A549 treated with dexamethasone at 1 μM for 4 hours (cell line): ENCODE data around the gene RIPK3. TPM values are rescaled to one million over a fixed set of nuclear protein-coding genes. Genes with fewer than 3 reads are reported as not detected.

Source experiments
- total RNA-seq: library from RNA; stranded (reverse); fragments of 200-300 nt; extraction: Qiagen RNA extraction; gene quantifications from 5 replicates; pipeline ENCODE4 v1.2.3, GENCODE V29; 2022

Gene RIPK3
- 0.09 TPM in 1 of 5 replicates, not detected in the others for total RNA-seq

GRCh38 chr14:24339284-24340151, at the start of gene RIPK3:
TSS of gene RIPK3 (minus strand) at chr14:24339991. CDS start at chr14:24339826, 165 bp downstream.

GRCh38 chr14:24367514-24368211, 27.9 kb upstream of the RIPK3 start, which contains the start of gene NFATC4:
TSS of gene NFATC4 (plus strand) at chr14:24368184. CDS start at chr14:24368341, 157 bp downstream.

GRCh38 chr14:24334431-24335291, 5.1 kb downstream of the RIPK3 start, which contains the start of gene ADCY4:
TSS of gene ADCY4 (minus strand) at chr14:24335071. CDS start at chr14:24334652, 419 bp downstream.

GRCh38 chr14:24310646-24311604, 28.9 kb downstream of the RIPK3 start, which contains the start of gene LTB4R:
TSS of gene LTB4R (plus strand) at chr14:24311502. CDS start at chr14:24315652, 4,150 bp downstream.

GRCh38 chr14:24309538-24310264, 30.1 kb downstream of the RIPK3 start, which contains the start of gene LTB4R2:
TSS of gene LTB4R2 (plus strand) at chr14:24310140. CDS start at chr14:24310665, 525 bp downstream.

GRCh38 chr14:24307575-24308341, 32.0 kb downstream of the RIPK3 start, which contains the start of gene CIDEB:
TSS of gene CIDEB (minus strand) at chr14:24307977. CDS start at chr14:24307858, 119 bp downstream.

GRCh38 chr14:24299255-24300191, 40.3 kb downstream of the RIPK3 start, which contains the start of the genes DHRS1 and NOP9:
TSS of gene DHRS1 (minus strand) at chr14:24299780. CDS start at chr14:24299106, 674 bp downstream.
TSS of gene NOP9 (plus strand) at chr14:24299850. CDS start at chr14:24299955, 105 bp downstream.

Other genes with a start within 250 kb of the RIPK3 start
- gene PCK2, start 245.7 kb downstream of the RIPK3 start, total RNA-seq: 15.7 to 23.6 TPM (median 21.3 TPM) in 5 replicates
- gene DCAF11, start 225.2 kb downstream of the RIPK3 start, total RNA-seq: 21.0 to 23.9 TPM (median 22.6 TPM) in 5 replicates
- 0.60 to 1.2 TPM (median 0.86 TPM) in 5 replicates for gene NRL, start 225.0 kb downstream of the RIPK3 start, total RNA-seq
- 0.09 to 0.16 TPM (median 0.14 TPM) in 3 of 5 replicates, not detected in the others for gene FITM1, start 209.3 kb downstream of the RIPK3 start, total RNA-seq
- 138 to 176 TPM (median 145 TPM) in 5 replicates for gene PSME1, start 203.8 kb downstream of the RIPK3 start, total RNA-seq
- gene EMC9, start 198.4 kb downstream of the RIPK3 start, total RNA-seq: 47.5 to 52.9 TPM (median 49.0 TPM) in 5 replicates
- gene PSME2, start 193.4 kb downstream of the RIPK3 start, total RNA-seq: 137 to 183 TPM (median 150 TPM) in 5 replicates
- 22.5 to 40.0 TPM (median 36.1 TPM) in 5 replicates for gene RNF31, start 192.5 kb downstream of the RIPK3 start, total RNA-seq
- gene IRF9, start 178.7 kb downstream of the RIPK3 start, total RNA-seq: 15.8 to 20.8 TPM (median 16.9 TPM) in 5 replicates
- gene REC8, start 167.9 kb downstream of the RIPK3 start, total RNA-seq: 2.7 to 6.1 TPM (median 3.4 TPM) in 5 replicates
- 68.8 to 105 TPM (median 97.4 TPM) in 5 replicates for gene IPO4, start 151.2 kb downstream of the RIPK3 start, total RNA-seq
- 58.4 to 67.4 TPM (median 65.1 TPM) in 5 replicates for gene TM9SF1, start 144.6 kb downstream of the RIPK3 start, total RNA-seq
- not detected in 5 replicates for gene TSSK4, start 134.3 kb downstream of the RIPK3 start, total RNA-seq
- 81.0 to 115 TPM (median 82.9 TPM) in 5 replicates for gene CHMP4A, start 126.5 kb downstream of the RIPK3 start, total RNA-seq
- gene MDP1, start 123.9 kb downstream of the RIPK3 start, total RNA-seq: 23.3 to 28.2 TPM (median 26.8 TPM) in 5 replicates
- gene NEDD8, start 107.6 kb downstream of the RIPK3 start, total RNA-seq: 414 to 527 TPM (median 420 TPM) in 5 replicates
- 52.0 to 70.3 TPM (median 55.1 TPM) in 5 replicates for gene GMPR2, start 107.1 kb downstream of the RIPK3 start, total RNA-seq
- 30.5 to 38.0 TPM (median 34.9 TPM) in 5 replicates for gene TINF2, start 97.4 kb downstream of the RIPK3 start, total RNA-seq
- gene TGM1, start 76.8 kb downstream of the RIPK3 start, total RNA-seq: 0.82 to 1.4 TPM (median 1.1 TPM) in 5 replicates
- 13.5 to 15.8 TPM (median 14.7 TPM) in 5 replicates for gene RABGGTA, start 68.4 kb downstream of the RIPK3 start, total RNA-seq
- gene DHRS1, start 40.2 kb downstream of the RIPK3 start, total RNA-seq: 9.3 to 12.6 TPM (median 11.1 TPM) in 5 replicates
- 12.5 to 17.2 TPM (median 17.2 TPM) in 5 replicates for gene NOP9, start 40.1 kb downstream of the RIPK3 start, total RNA-seq
- 0.12 to 0.32 TPM (median 0.14 TPM) in 4 of 5 replicates, not detected in the other for gene CIDEB, start 32.0 kb downstream of the RIPK3 start, total RNA-seq
- 1.3 to 5.0 TPM (median 3.6 TPM) in 5 replicates for gene LTB4R2, start 29.9 kb downstream of the RIPK3 start, total RNA-seq
- 2.7 to 6.5 TPM (median 4.3 TPM) in 5 replicates for gene LTB4R, start 28.5 kb downstream of the RIPK3 start, total RNA-seq
- 0.08 TPM in 1 of 5 replicates, not detected in the others for gene ADCY4, start 4.9 kb downstream of the RIPK3 start, total RNA-seq
- gene NFATC4, start 28.2 kb upstream of the RIPK3 start, total RNA-seq: 0.09 to 0.28 TPM (median 0.15 TPM) in 5 replicates
- gene NYNRIN, start 59.0 kb upstream of the RIPK3 start, total RNA-seq: 0.30 to 0.58 TPM (median 0.49 TPM) in 5 replicates
- gene CBLN3, start 89.7 kb upstream of the RIPK3 start, total RNA-seq: 0.84 to 1.3 TPM (median 1.0 TPM) in 5 replicates
- gene KHNYN, start 90.0 kb upstream of the RIPK3 start, total RNA-seq: 21.0 to 29.0 TPM (median 26.8 TPM) in 5 replicates
- 37.6 to 50.9 TPM (median 44.9 TPM) in 5 replicates for gene SDR39U1, start 102.8 kb upstream of the RIPK3 start, total RNA-seq
- gene CMA1, start 168.3 kb upstream of the RIPK3 start, total RNA-seq: not detected in 5 replicates
- not detected in 5 replicates for gene CTSG, start 236.3 kb upstream of the RIPK3 start, total RNA-seq